Inferior parietal cortex (tissue), 1 donor: ENCODE measurements around the gene TM4SF18.
"Not testable (repeated sequence)": the region's sequence is repeated elsewhere in the genome, so short reads cannot be mapped to it uniquely, and the experiment has no call there.

Experiments used
- DNase-seq: peaks from one replicate; pipeline ENCODE4 v3.0.0-alpha.2; 2016; ENCODE audit errors: extremely low spot score

Gene TM4SF18, protein sequence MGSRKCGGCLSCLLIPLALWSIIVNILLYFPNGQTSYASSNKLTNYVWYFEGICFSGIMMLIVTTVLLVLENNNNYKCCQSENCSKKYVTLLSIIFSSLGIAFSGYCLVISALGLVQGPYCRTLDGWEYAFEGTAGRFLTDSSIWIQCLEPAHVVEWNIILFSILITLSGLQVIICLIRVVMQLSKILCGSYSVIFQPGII

DNA sequence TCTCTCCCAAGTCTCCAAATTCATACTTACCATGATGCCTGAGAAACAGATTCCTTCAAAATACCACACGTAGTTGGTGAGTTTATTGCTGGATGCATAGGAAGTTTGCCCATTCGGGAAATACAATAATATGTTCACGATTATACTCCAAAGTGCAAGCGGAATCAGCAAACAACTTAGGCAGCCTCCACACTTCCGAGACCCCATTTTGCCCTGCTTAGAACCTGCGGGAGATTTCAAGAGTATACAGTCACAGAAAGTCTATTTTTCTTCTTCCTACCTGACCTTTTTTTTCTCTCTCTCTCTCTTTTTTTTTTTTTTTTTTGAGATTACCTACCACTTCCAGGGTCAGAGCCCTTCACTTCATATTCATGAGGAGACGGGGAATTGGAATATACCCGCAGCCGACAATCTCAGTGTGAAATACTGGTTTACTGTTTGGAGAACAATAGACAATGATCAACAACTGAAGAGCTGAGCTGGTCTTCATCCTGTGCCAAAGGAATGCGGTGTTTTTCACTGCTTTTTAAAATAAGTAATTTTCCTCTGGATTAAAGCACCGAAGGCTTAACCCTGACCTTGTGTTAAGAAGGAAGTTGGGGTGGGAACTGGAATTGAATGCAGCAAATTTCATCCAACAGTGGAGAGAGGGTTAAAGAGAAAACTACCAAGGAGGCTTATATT, at the start of gene TM4SF18:
TM4SF18 (minus strand) TSS at position 461 of the 684 bp plus-strand sequence; CDS start at position 207, 254 bp downstream.
- peak; percentile 17 for DNase-seq

DNA sequence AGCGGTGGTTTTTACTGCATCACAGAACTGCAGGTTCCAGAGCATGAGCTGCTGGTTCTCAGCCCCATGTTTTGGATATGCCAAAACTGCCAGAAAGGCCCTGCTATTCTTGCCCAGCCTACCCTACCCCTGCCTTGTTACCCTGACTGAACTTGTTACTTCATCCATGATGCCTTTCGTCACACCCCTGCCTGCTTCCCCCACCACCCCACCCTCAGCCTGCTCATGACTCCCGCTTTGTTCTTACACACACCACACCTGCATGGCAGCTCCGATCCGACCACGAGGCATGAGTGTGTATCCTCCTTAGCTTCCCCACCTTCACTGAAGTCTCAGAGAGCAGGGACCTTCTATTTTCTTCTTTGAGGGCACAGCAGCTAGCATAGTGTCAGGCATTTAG, 49.1 kb upstream of the TM4SF18 start:
- no peak for DNase-seq

GRCh38 chr3:149382101-149382467, 48.6 kb upstream of the TM4SF18 start:
- DNase-seq = no peak

- no peak for DNase-seq
Measured at GRCh38 chr3:149381173-149382100, 48.0 kb upstream of the TM4SF18 start.

- DNase-seq = not testable (repeated sequence)
Measured at GRCh38 chr3:149380220-149380619, 46.8 kb upstream of the TM4SF18 start.

DNA sequence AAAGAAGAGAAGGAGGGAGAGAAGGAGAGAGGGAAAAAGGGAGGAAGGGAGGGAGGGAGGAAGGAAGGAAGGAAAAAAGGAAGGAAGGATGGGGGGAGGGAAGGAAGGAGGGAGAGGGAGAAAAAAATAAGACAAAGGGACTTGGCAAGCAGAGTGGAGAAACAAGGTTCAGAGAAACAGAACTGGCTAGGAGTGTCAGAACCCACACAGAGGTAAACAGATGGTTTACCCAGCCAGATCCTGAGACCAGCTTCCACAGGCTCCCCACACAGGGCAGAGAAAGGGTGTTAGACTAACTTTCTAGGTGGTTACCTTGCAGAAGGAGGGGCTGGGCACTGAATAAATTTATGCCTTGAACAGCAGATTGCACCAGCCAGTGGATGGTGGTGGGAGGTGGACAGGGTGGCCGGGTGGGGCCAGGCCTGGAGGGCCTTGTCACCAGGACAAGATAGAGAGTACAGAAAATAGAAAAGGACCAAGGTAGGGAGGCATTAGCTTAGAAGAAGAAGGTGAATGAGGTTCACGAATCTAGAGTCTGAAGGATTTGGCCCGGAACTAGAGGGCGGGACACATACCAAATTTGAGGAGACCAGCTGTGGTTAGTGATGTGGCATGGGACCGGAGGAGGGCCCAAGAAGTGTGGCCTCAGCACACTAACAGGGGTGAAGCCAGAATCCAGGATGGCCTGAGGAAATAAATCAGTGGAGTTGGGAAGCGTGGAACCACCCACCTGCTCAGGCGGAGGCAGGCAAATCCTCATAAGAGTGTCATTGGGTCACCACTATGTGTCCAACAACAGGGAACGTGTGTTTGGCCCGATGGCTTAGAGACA, 45.3 kb upstream of the TM4SF18 start:
- DNase-seq = no peak

GRCh38 chr3:149377408-149378364, 44.2 kb upstream of the TM4SF18 start, which contains the start of gene TM4SF1:
TSS of gene TM4SF1 (minus strand) at chr3:149377649. CDS start at chr3:149377547, 102 bp downstream.
- no peak for DNase-seq

DNA sequence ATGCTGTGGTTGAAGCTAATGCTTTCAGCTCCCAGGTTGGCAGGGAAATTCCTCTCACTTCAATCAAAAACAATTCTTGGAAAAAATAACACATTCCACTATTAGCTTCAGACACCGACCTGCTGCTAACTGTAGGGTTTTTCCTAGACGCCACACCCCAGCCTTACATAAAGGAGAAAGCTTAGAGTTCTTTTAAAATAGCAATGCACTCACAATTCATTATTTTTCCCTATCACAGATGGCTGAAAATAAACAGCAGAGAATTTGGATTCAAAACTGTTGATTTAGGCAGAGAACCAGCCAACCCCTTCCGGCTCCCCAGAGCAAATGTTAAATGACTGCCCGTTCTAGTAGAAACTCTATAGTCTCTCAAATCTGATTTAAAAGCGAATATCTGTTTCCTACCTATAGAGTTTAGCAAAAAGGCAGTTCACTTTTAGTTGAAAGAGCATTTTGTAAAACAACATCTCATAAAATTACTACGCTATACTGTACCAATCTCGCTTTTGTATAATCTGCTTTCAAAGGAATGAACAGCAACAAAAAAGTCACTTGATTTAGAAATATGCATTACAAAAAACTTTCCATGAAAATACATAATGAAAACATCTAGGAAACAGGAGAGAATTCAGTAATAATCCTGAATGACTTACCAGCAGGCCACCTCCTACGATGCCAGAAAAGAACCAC, 43.4 kb upstream of the TM4SF18 start:
- no peak for DNase-seq

DNA sequence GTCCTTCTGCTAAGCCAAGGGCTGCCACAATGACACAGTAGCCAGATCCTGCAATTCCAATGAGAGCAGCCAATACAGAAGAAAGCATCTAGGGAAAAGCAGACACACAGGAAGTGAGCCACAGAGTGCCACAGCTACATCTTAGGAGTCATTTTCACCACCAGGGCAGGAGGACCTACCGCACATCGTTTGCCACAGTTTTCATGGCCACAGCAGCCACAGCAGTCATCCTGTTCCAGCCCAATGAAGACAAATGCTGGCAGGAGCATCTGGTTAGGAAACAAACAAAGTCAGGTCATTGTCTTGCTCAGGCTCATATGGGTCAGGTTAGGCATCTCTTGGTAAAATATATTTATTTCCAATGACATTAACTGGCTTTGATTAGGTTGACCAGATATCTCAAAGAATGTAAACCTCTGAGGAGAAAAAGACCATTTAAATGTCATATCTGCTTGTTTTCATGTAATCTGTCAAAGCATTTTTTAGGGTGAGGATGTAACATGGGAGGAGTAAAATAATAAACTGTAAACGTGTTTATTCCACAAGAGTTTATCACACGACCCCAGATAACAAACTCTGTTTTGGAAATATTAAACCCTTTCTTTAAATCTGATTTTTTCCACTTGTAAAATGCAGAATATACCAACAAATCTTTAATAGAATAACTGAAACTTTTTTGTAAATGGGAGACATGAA, 42.2 kb upstream of the TM4SF18 start:
- DNase-seq = no peak

DNA sequence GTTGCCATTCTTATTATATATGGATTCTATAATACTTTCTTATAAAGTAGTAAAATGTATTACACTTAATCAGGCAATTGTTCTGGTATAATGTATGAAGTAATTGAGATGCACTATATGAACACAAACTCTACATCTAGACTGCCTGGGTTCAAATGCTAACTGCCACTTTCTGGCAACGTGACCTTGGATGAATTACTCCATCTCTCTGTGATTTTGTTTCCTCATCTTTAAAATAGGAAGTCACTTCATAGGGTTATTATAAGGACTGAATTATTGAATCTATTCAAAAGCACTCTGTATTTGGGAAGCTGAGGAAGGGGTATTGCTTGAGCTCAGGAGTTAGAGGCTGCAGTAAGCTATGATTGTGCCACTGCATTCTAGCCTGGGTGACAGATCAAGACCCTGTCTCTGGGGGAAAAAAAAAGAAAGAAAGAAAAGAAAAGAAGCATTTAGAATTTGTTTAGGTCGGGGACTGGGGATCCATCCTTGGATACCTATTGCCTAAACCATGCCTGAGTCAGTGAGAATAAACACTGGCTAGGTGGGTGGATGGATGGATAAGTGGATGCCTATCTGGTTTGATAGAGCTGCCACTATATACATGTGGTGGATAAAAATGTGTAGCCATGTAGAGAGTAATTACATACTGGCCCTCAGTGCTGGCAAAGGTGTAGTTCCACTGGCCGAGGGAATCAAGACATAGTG, 41.5 kb upstream of the TM4SF18 start:
- no peak for DNase-seq

DNA sequence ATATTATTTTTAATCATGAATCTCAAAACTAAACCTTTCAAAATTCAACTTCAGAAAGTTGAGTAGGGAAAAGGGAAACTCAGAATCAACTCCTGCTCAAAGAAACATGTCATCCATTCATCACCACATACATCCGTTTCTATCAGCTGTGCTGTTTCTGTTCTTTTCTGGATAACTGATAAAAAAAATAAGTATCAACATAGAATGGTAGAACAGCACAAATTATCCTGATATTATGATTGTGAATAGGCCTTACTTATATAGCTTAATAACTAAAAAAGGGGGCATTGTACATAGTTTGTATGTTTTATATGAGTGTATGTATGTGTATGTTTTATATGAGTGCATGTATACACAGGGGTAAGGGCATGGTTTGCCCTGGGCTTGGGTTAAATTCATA, 41.0 kb upstream of the TM4SF18 start:
- DNase-seq = no peak

DNA sequence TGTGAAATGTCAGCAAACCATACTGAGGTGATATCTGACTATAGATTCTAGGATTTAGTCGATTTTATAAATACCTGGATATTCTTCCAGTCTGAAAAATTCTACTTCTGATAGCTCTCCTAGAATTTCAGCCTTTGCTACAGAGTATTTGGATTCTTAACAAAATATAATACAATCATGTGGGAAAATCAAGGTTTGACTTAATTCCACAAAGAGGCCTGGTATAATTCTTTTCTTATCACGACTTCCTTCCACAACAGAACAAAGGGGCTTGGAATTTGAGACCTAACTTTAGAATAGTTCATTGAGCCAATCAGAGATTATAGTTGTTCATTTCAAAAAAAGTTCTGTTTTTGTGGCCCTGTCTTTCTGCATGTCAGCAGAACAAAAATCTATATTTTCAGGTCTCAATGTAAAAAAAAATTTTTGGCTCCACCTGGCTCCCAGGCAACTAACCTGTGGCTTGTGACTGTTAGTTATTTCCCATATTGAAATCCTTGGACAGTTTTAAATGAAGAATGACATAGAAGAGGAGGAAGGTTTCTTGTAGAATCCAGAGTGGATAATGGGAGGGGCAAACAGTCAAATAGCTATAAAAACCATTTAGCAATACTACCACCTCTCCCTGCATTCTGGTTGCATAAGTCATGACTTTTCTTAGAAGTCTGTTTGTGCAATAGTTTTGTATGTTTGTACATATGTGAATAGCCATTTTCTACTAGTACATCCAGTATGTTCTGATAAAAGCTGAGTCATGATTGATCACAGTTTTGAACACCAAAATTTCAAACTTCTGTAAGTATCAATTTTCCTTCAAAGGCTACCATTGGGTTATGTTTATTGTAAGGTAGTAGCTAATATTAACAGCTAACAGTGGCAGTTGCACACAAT, 40.0 kb upstream of the TM4SF18 start:
- DNase-seq = no peak

- DNase-seq = no peak
Measured at GRCh38 chr3:149371723-149372114, 38.3 kb upstream of the TM4SF18 start.

DNA sequence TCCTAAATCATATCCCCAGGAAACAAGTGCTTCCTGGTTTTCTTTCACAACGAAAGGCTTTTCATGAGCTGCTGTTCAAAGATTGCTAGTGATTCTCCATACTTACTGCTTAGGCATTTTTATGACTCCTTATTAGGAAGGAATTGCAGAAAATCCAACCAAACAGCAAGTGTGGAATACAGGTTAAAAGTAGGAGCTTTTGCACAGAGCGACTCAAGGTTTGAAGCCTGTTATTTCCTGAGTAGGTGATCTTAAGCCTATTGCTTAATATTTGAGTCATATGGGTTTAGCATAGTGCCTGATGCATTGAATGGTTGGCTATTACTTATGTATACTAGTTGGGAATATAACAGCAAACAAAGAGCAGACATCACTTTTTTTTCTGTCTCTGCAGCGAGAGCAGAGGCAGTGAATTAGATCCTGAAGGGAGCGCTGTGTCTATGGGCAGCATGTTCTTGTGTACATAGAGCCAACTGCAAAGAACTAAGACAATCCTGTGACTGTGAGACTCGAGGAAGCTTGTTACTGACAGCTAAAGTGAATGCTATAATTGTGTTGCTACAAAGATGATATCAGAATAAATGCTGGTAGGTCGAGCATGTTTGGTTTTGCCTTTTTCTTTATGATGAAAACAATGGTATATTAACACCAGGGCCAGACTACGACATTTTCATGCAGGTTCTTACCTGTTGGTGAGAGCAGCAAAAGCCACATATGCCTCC, 37.7 kb upstream of the TM4SF18 start:
- DNase-seq = no peak

- no peak for DNase-seq
Measured at GRCh38 chr3:149369991-149370866, 36.8 kb upstream of the TM4SF18 start.
